CD4-positive, alpha-beta T cell treated with Interleukin-21 for 1 hour (primary cell): ENCODE data around the gene TRAF2.
"Not testable (repeated sequence)": the region's sequence is repeated elsewhere in the genome, so short reads cannot be mapped to it uniquely, and the experiment has no call there.

Experiments used
- DNase-seq: peaks from one replicate; pipeline ENCODE4 v3.0.0-alpha.2; 2020

TRAF2 gene

DNA sequence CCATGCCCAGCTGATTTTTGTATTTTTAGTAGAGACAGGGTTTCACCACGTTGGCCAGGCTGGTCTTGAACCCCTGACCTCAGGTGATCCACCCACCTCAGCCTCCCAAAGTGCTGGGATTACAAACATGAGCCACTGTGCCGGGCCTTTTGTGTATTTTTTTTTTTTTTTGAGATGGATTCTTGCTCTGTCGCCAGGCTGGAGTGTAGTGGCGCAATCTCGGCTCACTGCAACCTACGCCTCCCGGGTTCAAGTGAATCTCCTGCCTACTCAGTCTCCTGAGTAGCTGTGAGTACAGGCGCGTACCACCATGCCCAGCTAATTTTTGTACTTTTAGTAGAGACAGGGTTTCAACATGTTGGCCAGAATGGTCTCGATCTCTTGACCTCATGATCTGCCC lies 2.6 kb upstream of the TRAF2 start:
- DNase-seq: not testable (repeated sequence)

DNA sequence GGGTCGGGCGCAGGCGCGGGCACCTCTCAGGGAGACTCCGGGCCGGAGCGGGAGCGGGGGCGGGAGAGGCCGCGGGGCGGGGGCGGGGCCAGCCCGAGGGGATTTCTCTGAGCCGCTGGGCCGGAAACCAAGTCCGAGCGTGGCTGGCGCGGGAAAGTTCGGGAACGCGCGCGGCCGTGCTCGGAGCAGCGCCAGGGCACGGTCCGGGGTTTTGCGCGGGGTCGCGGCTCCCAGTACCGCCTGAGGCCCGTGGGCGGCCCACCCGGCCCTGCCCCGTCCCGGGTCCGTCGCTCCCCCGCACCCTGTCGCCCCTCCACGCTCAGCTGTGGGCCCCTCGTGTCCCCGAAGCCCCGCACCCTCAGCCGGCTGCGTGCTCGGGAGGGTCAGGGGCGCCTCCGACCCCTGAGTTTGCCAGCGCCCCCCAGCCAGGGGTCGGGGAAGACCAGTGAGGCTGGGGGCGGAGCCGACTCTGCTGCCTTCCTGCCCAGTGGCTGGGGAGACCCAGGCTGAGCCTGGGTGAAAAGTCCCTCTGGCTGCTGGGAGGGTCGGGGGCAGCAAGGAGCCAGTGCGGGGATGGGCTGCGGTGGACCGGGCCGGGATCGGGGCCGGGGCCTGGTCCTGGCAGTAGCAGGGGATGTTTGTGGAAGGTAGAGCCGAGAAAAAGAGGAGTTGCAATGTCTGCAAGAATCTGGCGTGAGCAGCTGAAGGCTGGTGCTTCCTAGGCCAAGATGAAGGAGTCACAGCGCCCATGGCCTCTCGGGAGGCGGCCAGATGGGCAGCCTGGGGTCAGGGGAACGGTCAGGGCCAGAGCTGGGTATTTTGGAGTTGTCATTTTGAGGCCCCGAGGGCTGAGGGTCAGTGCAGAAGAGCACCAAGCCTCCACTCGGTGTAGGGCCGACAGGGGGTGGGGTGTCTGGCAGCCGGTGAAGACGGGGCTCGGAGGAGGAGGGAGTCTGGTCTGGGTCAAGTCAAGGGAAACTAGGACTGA lies 588 bp downstream of the TRAF2 start:
- DNase-seq: peak; percentile 28

DNA sequence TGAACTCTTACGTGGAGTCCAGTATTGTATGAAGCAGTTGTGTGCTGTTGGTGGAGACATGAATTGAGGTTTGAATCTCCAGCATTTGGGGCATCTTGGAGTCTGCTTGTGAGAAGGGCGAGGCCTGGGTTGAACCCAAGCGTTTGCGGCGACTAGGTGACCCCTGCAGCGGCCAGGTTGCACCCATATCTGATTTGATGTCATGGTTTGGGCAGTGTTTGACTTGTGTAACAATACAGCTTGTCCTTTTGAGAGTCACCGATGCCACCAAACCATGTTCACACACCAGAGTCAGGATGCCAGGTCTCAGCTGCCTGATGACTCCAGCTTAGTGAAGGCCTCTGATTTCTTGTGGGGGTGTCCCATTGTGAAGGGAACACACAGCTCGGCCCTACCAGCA lies 2.1 kb downstream of the TRAF2 start:
- DNase-seq: no peak

DNA sequence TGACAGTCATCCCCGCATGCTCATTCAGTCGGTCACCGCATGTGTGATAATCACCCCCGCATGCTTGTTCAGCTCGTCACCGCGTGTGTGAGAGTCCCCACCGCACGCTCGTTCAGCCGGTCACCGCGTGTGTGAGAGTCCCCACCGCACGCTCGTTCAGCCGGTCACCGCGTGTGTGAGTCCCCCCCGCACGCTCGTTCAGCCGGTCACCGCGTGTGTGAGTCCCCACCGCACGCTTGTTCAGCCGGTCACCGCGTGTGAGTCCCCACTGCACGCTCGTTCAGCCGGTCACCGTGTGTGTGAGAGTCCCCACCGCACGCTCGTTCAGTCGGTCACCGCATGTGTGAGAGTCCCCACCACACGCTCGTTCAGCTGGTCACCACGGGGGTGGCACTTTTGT lies 3.5 kb downstream of the TRAF2 start:
- no peak for DNase-seq

DNA sequence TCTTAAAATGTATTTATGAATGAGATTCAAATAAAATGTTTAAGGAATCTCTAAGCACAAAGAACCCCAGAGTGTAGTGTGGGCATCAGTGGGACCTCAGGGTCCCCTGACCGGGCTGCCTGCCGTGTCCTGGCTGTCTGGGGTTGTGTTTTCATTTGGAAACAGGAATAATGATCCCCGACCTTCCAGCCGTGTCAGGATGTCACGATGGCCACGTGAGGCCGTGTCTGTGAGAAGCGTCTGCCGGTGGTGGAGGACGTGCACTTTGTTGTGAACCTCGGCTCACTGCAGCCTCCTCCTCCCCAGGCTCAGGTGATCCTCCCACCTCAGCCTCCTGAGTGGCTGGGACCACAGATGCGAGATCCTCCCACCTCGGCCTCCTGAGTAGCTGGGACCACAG lies 4.3 kb downstream of the TRAF2 start:
- DNase-seq: no peak

DNA sequence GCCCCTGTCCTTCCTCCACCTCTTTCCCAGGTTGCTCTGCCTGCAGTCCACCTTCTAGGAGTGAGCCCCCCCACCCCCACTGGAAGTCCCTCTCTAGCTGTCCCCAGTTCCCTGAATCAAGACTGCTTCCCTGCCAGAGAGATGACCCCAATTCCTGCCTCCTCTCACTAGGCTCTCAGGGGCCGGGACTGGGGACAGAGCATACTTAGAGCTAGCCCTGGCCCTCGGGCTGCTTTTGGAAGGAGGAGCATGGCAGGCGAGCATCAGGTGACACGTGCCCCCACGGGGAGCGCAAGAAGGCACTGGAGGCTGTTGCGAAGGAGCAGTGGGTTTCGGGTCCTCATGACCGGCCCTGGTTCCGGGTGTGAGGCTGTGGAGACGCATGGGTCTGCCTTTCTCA lies 9.7 kb downstream of the TRAF2 start:
- no peak for DNase-seq

DNA sequence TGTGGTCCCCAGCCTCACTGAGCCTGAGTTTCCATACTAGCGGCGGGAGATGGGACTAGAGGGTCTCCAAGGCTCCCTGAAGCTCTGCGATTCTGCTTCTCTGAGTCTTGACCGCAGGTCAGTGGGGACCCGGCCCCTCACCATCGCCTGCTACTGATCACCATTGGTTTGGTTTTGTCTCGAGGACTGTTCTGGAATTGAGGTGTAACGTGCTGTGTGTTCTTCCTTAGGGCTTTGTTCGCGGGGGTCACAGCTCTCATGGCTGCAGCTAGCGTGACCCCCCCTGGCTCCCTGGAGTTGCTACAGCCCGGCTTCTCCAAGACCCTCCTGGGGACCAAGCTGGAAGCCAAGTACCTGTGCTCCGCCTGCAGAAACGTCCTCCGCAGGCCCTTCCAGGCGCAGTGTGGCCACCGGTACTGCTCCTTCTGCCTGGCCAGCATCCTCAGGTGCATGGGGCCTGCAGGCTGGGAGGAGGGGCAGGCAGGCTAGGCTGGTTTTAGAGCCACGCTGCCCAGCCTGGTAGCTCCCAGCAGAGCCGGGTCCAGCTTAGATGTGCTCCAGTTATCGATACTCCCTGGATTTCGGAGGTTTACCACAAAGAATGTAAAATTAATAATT lies 12.3 kb downstream of the TRAF2 start:
- no peak for DNase-seq

DNA sequence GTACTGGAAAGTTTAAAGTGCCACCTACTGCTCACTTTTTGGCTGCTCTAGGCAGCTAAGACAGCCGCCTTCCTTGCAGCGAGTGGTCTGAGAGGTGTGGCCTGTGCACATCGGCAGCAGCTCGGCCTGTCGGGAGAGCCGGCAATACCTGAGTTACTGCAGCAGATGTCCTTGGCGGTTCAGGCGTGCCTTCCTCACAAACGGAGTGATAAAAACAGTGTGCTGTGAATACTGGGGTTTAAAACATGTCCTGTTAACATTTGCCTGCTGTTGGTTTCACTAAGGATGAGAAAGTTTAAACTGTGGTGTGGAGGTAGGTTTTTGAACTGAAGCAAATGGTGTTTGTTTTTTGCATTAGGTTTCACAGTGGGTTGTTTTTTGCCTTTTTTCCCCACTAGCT lies 12.9 kb downstream of the TRAF2 start:
- no peak for DNase-seq

DNA sequence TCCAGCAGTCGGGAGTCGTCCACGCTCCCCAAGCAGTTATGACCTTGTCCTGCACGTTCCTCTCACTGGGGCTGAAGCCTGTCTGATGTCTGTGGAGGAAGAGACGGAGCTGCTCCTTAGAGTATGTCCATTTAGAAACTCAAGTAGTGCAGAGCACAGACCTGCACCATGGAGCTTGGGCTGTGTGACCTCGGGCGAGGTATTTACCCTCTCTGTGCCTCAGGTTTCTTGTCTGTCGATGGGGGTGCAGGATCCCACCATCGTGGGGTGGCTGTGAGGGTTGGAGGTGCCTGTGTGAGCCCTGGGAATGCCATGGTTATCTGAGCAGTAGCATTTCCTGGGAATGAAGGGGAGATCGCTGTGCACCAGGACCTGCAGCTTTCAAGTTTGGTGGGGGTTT lies 14.2 kb downstream of the TRAF2 start:
- no peak for DNase-seq

DNA sequence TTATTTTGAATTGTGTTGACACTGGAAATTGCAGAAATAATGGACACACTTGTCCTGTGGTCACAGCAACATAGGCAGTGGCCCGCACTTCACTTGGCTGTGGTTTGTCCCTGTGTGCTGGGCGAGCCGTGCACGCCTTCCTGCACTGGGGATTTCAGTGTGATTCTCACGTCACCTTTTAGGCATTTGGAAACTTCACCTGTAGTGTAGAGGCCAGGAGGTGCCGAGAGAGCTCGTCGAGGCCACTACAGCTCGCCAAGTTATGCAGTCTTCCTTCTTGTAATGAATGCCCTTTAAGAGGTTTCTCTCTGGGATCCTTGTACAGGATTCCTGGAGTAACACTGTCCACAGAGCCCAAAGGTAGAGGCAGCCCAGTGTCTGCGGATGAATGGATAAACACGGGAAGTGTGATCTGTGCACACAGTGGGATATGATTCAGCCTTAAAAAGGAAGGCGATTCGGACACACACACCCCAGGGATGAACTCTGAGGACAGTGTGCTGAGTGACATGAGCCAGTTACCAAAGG lies 14.7 kb downstream of the TRAF2 start:
- DNase-seq: no peak

DNA sequence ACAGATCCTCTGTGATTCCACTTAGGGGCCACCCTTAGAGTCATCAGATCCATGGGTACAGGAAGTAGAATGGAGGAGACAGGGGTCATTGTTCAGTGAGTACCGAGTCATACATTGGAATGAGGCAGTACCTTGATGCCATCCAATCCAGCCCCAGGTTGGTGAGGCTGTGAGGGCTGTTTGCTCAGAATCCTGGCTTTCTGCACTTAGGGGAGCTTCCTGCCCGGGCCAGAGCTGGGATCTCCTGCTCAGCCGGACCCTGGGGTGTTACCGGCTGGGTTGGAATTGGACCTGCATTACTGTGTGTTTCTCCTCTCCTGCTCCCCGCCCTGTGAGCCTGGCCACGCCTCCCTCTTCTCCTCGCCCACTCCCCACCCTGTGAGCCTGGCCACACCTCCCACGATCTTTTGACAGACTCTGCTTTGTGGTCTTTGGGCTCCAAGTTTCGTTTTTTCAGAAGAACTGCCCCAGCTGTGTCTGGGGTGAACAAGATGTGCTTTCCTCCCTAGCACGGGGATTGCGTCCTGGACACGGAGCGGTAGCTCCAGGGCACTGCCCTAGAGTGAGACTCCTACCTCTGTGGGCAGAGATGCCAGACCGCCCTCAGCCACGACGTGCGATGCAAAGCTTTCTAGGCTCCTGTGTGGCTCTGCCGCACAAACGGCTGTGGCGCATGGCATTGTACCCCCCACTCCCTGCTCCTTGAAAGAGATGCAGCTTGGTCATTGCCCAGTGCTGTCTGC lies 15.4 kb downstream of the TRAF2 start:
- peak; percentile 79 for DNase-seq

DNA sequence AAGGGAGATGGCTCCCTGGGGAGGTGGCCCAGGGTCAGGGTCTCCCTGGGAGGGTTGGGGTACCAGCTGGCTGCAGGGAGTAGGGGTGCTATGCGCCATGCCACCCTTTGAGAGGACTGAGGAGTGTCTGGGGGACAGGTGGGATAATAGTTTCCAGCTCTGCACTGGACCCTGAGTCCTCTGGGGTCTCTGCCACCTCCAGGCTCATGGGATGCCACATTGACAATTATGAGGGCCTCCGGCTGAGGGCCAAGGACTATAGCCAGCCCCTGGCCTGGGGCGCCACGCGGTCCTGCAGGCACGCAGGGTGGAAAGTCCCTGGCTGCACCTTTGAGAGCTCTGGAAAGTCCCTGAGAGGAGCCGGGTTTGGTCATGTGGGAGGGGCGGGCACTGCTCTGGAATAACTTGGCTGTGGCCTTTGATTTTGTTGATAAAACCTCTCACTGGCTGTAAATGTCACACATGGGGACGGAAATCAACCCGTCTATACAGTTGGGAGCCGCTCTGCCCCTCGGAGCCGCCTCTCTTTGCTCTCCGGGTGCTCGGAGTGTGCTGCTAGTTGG lies 16.0 kb downstream of the TRAF2 start:
- DNase-seq: peak; percentile 90

DNA sequence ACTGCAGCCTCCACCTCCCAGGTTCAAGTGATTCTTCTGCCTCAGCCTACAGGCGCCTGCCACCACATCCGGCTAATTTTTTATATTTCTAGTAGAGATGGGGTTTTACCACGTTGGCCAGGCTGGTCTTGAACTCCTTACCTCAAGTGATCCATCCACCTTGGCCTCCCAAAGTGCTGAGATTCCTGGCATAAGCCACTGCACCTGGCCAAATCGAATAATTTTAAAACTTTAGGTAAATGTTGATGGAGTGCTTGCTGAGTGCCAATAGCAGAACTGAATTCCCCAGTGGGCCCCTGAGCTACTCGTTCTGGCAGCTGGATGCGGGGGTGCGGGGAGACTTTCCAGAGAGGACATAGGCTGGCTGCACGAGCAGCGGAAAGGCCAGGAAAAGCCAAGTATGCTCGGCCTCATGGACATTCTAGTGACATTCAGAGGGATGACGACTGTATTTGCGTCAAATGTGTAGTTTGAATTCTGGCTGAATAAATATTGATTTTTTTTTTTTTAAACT lies 16.8 kb downstream of the TRAF2 start:
- peak; percentile 51 for DNase-seq

DNA sequence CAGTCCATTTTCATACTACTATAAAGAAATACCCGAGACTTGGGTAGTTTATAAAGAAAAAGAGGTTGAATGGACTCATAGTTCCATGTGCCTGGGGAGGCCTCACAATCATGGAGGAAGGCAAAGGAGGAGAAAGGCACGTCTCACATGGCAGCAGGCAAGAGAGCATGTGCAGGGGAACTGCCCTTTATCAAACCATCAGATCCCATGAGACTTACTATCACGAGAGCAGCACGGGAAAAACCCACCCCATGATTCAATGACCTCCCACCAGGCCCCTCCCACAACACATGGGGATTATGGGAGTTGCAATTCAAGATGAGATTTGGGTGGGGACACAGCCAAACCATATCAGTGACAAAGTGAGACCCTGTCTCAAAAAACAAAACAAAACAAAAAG lies 19.9 kb downstream of the TRAF2 start:
- no peak for DNase-seq

DNA sequence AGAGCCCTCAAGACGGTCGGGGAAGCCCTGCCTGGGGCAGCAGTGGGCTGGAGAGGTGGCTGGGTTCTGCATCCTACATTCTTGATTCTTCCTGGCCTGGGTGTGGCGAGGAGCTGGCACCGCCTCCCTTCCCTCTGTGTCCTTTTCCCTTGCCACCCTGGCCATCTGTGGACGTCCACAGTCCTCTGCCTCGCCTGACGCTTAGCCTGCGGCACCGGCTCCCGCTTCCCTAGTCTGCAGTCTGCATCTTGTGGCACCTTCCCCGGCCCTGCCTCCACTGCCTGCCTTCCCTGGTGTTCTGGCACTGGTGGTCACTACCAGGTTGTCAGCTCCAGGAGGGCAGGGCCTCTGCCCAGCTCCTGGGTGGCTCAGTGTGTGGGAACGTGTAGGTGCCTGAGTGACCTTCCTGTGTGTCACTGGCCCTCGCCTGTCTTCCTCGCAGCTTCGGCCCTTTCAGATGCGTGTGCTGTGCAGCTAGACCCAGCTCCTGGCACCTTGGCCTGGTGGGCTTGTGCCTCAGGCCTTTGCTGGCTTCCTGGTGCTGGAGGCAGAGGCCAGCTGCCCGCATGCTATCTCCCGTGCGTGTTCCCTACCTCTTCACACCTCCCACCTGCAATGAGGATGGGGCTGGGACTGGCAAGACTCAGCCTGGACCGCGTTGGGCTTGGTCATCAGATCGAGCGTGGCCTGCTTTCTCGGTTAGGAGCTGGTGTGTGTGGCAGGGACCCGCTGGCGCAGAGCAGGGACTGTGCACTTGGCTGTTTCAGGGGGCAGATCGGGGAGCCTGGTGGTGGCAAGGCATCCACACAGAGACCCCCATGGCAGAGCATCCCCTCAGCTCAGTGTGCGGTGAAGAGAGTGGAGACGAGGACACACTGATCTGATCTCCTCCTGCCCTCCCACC lies 20.9 kb downstream of the TRAF2 start:
- no peak for DNase-seq

DNA sequence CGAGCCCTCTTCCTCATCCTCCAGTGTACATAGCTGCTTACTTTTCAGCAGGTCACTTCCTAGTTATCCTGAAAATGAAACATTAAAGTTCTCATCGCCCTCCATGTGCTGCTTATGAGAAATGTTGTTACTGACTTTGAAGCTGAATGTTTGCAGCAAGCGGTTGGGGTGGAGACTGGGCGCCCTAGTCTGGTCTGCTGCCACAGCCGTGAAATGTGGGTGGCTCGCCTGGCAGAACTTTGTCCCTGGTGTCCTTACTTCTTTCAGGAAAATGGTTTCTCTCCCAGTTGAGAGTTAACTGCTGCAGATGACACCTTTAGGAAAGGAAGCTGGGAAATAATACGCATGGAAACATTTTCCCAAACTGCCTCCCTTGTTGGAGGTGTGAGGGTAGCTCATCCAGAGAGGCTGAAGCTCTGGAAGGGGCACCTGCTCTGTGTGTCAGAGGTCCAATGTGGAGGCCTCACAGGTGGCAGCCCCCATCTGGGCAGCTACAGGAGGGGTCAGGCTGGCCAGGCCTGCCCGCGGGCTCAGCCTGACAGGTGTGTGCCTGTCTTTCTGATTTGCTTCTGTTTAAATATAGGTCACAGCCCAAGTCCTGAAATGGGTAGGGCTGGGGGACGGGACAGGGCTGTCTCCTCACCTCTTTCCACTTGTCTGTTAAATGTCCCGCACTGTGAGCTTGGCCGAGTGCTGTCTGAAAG lies 24.0 kb downstream of the TRAF2 start:
- DNase-seq: no peak

DNA sequence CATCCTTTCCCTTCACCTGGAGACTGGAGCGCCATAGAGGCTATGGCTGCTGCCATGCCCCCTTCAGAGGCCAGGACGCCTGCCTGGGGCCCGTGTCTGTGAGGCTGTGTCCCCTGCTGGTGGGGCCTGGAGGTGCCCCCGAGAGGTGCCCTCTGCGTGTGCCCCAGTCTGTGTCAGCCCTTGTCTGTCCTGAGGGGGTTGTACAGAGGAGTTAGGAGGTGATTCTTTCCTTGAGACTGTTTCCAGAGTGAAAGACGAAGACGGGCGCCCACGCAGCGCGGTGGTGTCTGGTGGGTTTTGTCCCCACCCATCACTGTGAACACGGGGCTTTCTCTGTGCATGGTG lies 24.6 kb downstream of the TRAF2 start:
- DNase-seq: no peak

DNA sequence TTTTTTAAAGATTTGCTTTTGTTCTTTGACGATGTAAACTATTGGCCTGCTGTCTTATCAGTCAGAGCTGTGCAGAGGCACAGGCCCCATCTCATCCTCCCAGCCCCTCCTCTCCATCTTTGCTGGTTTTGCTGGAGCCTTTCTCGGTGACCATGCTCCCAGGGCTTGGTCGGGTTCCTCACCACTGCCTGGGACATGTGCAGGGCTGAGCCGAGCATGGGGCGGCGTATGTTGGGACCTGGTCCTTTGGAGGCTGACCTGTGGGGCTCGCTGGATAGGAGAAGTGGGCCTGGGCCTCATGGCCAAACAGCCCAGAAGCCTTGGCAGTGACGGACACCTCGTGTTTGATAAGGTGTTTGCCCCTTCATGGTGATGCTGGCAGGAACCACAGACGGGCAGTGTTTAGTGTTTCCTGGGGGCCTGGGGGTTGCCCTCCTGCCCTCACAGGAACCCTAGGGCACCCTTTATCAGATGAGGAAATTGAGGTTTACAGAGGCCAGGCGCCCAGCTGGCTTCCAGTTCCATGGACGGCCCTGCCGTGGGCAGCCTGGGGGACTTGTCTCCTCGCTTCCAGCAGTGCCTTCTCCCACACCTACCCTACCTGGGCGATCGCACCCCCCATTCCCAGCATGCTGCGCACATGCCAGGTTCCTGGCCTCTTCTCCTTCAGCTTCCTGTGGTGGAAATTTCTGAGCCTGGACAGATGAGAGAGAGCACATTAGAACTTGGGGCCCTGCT lies 27.6 kb downstream of the TRAF2 start:
- DNase-seq: no peak

DNA sequence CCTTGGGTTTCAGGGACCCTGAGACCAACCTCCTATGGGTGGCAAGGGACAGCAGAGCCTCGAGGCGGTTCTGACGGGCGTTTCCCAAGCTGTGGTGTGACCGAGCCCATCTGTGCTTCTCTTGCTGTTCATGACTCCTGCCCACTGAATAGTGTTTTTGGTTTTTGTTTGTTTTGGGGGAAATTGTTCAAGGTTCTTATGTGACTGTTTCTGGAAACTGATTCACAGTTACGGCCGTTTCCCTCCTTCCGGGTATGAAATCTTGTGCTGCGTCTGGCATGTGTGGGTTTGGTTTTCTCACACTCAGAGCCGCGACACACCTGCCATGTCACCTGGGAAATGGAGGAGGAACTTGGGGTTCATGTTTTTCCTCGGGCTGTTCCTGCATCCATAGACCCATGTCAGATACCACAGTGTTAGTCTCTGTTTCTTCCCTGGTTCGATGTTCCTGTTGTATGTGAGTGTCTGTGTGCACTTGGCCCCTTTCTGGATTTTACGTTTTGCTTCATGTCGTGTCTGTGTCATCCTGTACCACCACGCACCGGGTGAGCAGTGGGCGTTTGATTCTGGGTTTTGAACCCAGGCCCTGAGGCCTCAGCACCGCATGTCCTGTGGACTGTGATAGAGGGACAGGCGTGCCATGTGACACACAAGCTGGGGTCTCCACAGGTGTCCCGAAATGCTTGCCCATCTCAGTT lies 29.5 kb downstream of the TRAF2 start:
- DNase-seq: no peak
